Prostate gland (tissue), 2 donors: ENCODE measurements around the gene SMIM35.

ENCODE experiments used
- CTCF ChIP-seq, 4 experiments: fragments of 200-600 bp in 2 of 4; fragments of 450-650 bp in 2 of 4; sonication (generic) in 2 of 4; IDR thresholded peaks; 1 replicate in 3 of 4; 2 replicates in 1 of 4; pipeline ENCODE4 v1.5.1; 2016 to 2019; ENCODE audit warnings: antibody characterized with exemption in 4 of 4, mild to moderate bottlenecking in 2 of 4, moderate library complexity in 2 of 4
- POLR2A ChIP-seq: fragments of 450-650 bp; IDR thresholded peaks from one replicate; pipeline ENCODE4 v1.6.1; 2016; ENCODE audit warnings: antibody characterized with exemption, mild to moderate bottlenecking

GRCh38 chr11:118002010-118002540 is 84.7 kb downstream of the SMIM35 start:
- TF ChIP-seq CTCF (IDR thresholded peaks at IDR 0.05): no peak
- no peak for TF ChIP-seq POLR2A
